Neural cell (in vitro differentiated cells): Measurements from ENCODE around the gene YBX1. TPM values are rescaled to one million over a fixed set of nuclear protein-coding genes. Genes with fewer than 3 reads are reported as not detected.

Source experiments
- H2AFZ ChIP-seq: fragments of 200-600, 300-800 bp; sonication (generic), shearing (Covaris generic); 2 replicates; pipeline ENCODE4 v1.6.0; 2014; ENCODE audit warnings: low read depth, mild to moderate bottlenecking, antibody characterized with exemption, low read length, moderate library complexity
- H3F3A ChIP-seq: fragments of 200-600 bp; shearing (Covaris generic); 2 replicates; pipeline ENCODE4 v1.6.1; 2016; ENCODE audit warnings: mild to moderate bottlenecking, moderate library complexity, mixed read lengths, antibody characterized with exemption, low read length; ENCODE audit not compliant: insufficient read depth, poor library complexity, severe bottlenecking
- H3K27ac ChIP-seq: fragments of 200-600, 300-800 bp; sonication (generic), shearing (Covaris generic); 2 replicates; pipeline ENCODE4 v1.5.1; 2014; ENCODE audit warnings: mild to moderate bottlenecking, low read length, moderate library complexity
- H3K27me3 ChIP-seq: fragments of 300-800, 200-600 bp; sonication (generic), shearing (Covaris generic); 2 replicates; pipeline ENCODE4 v1.6.0; 2014; ENCODE audit warnings: mild to moderate bottlenecking, low read depth, low read length, moderate library complexity; ENCODE audit not compliant: insufficient read depth
- H3K36me3 ChIP-seq: fragments of 300-800, 200-600 bp; sonication (generic), shearing (Covaris generic); 2 replicates; pipeline ENCODE4 v1.5.1; 2014; ENCODE audit warnings: mild to moderate bottlenecking, antibody characterized with exemption, low read length, moderate library complexity; ENCODE audit not compliant: insufficient read depth
- H3K4me2 ChIP-seq: fragments of 300-800, 200-600 bp; sonication (generic), shearing (Covaris generic); 2 replicates; pipeline ENCODE4 v1.6.0; 2014; ENCODE audit warnings: mild to moderate bottlenecking, low read length
- H3K4me3 ChIP-seq: fragments of 300-800, 200-600 bp; sonication (generic), shearing (Covaris generic); 2 replicates; pipeline ENCODE4 v1.5.1; 2014; ENCODE audit warnings: mild to moderate bottlenecking, low read length, moderate library complexity
- H3K79me2 ChIP-seq: fragments of 200-600 bp; shearing (Covaris generic); replicated peaks from 2 replicates; pipeline ENCODE4 v1.6.0; 2014; ENCODE audit warnings: mild to moderate bottlenecking, low read length, moderate library complexity; ENCODE audit not compliant: insufficient read depth
- H3K9ac ChIP-seq: fragments of 300-800, 200-600 bp; sonication (generic), shearing (Covaris generic); 2 replicates; pipeline ENCODE4 v1.6.1; 2016; ENCODE audit warnings: mild to moderate bottlenecking, low read length, mixed read lengths
- H3K9me2 ChIP-seq: fragments of 200-600 bp; shearing (Covaris generic); 2 replicates; pipeline ENCODE4 v1.6.1; 2016; ENCODE audit warnings: mild to moderate bottlenecking, low read length, mixed read lengths; ENCODE audit not compliant: insufficient read depth
- H3K9me3 ChIP-seq: fragments of 200-600, 300-800 bp; sonication (generic), shearing (Covaris generic); 2 replicates; pipeline ENCODE4 v1.6.1; 2016; ENCODE audit warnings: mild to moderate bottlenecking, mixed run types, low read length, moderate library complexity, mixed read lengths
- H4K20me1 ChIP-seq: fragments of 200-600 bp; shearing (Covaris generic); 2 replicates; pipeline ENCODE4 v1.6.1; 2016; ENCODE audit warnings: mild to moderate bottlenecking, mixed run types; ENCODE audit not compliant: insufficient read depth
- CTCF ChIP-seq: fragments of 450-650 bp; IDR thresholded peaks from 2 replicates; pipeline ENCODE4 v1.5.1; 2014; ENCODE audit warnings: antibody characterized with exemption, mild to moderate bottlenecking, moderate library complexity; ENCODE audit not compliant: poor library complexity, severe bottlenecking
- EP300 ChIP-seq: fragments of 450-650 bp; conservative IDR thresholded peaks from 2 replicates; pipeline ENCODE4 v1.6.1; 2014; ENCODE audit warnings: antibody characterized with exemption, mild to moderate bottlenecking, moderate library complexity; ENCODE audit not compliant: poor library complexity, severe bottlenecking
- EZH2 ChIP-seq: fragments of 200-600, 300-800 bp; shearing (Covaris generic), sonication (generic); IDR thresholded peaks from 2 replicates; pipeline ENCODE4 v1.6.1; 2014; ENCODE audit warnings: antibody characterized with exemption, low read length, borderline replicate concordance, mild to moderate bottlenecking; ENCODE audit not compliant: insufficient read depth, poor library complexity, severe bottlenecking
- MXI1 ChIP-seq: fragments of 450-650 bp; conservative IDR thresholded peaks from 2 replicates; pipeline ENCODE4 v1.6.1; 2014; ENCODE audit warnings: antibody characterized with exemption, mild to moderate bottlenecking; ENCODE audit not compliant: poor library complexity, severe bottlenecking
- POLR2AphosphoS5 ChIP-seq: IDR thresholded peaks from 2 replicates; pipeline ENCODE4 v1.6.1; 2012
- RAD21 ChIP-seq: fragments of 450-650 bp; conservative IDR thresholded peaks from 2 replicates; pipeline ENCODE4 v1.6.1; 2014; ENCODE audit warnings: antibody characterized with exemption, mild to moderate bottlenecking, moderate library complexity
- SMC3 ChIP-seq: fragments of 450-650 bp; conservative IDR thresholded peaks from 2 replicates; pipeline ENCODE4 v1.6.1; 2014; ENCODE audit warnings: antibody characterized with exemption, mild to moderate bottlenecking, moderate library complexity; ENCODE audit not compliant: poor library complexity
- TAF1 ChIP-seq: IDR thresholded peaks from 2 replicates; pipeline ENCODE4 v1.6.1; 2012; ENCODE audit warnings: low read depth
- polyA plus RNA-seq: library from polyadenylated mRNA; depleted of rRNA; stranded (reverse); fragments of >200 nt; gene quantifications from 2 replicates; pipeline ENCODE4 v1.2.3, GENCODE V29; 2014
- TF ChIP-seq, protein P1 (sequence below): IDR thresholded peaks from 2 replicates; pipeline ENCODE4 v1.6.1; 2012; ENCODE audit warnings: borderline replicate concordance

The YBX1 gene
- polyA plus RNA-seq, 1 donor from 2014 or later = 706 TPM

DNA sequence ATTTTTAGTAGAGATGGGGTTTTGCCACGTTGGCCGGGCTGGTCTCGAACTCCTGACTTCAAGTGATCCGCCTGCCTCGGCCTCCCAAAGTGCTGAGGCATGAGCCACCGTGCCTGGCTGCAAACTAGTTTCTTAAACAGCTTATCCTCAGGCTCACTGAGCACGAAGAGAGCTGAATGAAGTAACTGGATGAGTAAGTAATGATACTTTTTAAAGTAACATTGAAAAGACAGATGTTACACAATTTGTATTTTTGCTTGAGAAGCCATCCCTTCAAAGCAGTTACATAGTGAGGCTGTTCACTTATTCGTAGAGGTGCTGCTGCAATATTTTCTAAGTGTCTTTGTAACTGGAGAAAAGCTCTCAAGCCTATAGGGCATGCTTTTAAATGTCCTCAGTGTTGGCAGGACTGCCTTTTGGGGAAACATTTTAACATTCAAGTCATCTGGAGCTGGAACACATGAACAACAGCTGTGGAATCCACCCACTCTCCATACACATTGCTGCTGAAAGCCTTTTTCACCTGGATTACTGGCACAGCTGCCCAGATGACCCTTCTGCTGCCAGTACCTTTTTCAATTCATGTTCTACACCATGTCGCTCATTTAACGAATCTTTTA lies 2.7 kb upstream of the YBX1 start:
- Histone ChIP-seq H3K9ac (no peak overlapping the region), H3K9me3 (no peaks in the 10 kb centered on the region), H3K9me2 (no peaks in the 10 kb centered on the region), H3K36me3 (no peaks in the 10 kb centered on the region), H3K4me2 (no peak overlapping the region), H3K27ac (no peak overlapping the region), H3K79me2 (peaks cover 19% of the 10 kb centered on the region), H3K4me3 (peak overlapping the region; percentile 74), H2AFZ (no peak overlapping the region), H3F3A (peaks cover 5% of the 10 kb centered on the region), H4K20me1 (peaks cover under 1% of the 10 kb centered on the region), H3K27me3 (no peaks in the 10 kb centered on the region)
- TF ChIP-seq SMC3 (no peak), TAF1 (no peak), EZH2 (no peak), MXI1 (no peak), RAD21 (no peak), CTCF (no peak), POLR2AphosphoS5 (no peak), EP300 (no peak)
- TF ChIP-seq, protein P1, sequence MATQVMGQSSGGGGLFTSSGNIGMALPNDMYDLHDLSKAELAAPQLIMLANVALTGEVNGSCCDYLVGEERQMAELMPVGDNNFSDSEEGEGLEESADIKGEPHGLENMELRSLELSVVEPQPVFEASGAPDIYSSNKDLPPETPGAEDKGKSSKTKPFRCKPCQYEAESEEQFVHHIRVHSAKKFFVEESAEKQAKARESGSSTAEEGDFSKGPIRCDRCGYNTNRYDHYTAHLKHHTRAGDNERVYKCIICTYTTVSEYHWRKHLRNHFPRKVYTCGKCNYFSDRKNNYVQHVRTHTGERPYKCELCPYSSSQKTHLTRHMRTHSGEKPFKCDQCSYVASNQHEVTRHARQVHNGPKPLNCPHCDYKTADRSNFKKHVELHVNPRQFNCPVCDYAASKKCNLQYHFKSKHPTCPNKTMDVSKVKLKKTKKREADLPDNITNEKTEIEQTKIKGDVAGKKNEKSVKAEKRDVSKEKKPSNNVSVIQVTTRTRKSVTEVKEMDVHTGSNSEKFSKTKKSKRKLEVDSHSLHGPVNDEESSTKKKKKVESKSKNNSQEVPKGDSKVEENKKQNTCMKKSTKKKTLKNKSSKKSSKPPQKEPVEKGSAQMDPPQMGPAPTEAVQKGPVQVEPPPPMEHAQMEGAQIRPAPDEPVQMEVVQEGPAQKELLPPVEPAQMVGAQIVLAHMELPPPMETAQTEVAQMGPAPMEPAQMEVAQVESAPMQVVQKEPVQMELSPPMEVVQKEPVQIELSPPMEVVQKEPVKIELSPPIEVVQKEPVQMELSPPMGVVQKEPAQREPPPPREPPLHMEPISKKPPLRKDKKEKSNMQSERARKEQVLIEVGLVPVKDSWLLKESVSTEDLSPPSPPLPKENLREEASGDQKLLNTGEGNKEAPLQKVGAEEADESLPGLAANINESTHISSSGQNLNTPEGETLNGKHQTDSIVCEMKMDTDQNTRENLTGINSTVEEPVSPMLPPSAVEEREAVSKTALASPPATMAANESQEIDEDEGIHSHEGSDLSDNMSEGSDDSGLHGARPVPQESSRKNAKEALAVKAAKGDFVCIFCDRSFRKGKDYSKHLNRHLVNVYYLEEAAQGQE = no peak

- TF ChIP-seq SMC3 (no peak), MXI1 (no peak), POLR2AphosphoS5 (no peak), CTCF (no peak), EP300 (no peak), EZH2 (no peak), TAF1 (no peak), RAD21 (no peak)
- TF ChIP-seq, protein P1 = no peak
Measured at GRCh38 chr1:42680055-42680454, 2.2 kb upstream of the YBX1 start.

More at GRCh38 chr1:42680055-42680454, 2.2 kb upstream of the YBX1 start:
- Histone ChIP-seq H3K9me2 (no peaks in the 10 kb centered on the region), H3K27me3 (no peaks in the 10 kb centered on the region), H3F3A (peaks cover 5% of the 10 kb centered on the region), H3K9ac (no peak overlapping the region), H3K27ac (no peak overlapping the region), H3K4me3 (peak overlapping the region; percentile 74), H3K4me2 (peak overlapping the region; percentile 66), H3K9me3 (no peaks in the 10 kb centered on the region), H3K79me2 (peaks cover 25% of the 10 kb centered on the region), H4K20me1 (peaks cover 5% of the 10 kb centered on the region), H2AFZ (no peak overlapping the region), H3K36me3 (no peaks in the 10 kb centered on the region)
